Spleen (tissue), 11 donors: ENCODE results near the gene RAB22A. TPM values are rescaled to one million over a fixed set of nuclear protein-coding genes. Genes with fewer than 3 reads are reported as not detected.

ENCODE experiments used
- DNase-seq: peaks from one replicate; pipeline ENCODE4 v3.0.0-alpha.2; 2020
- H3K27ac ChIP-seq, 8 donors: fragments of 200-600 bp; sonication (generic) in 7 of 8; 1 replicate in 4 of 8; 2 replicates in 4 of 8; pipeline versions ENCODE4 v1.5.0 to v1.8.0; 2016 to 2021; ENCODE audit warnings: inconsistent platforms in 4 of 8, mild to moderate bottlenecking in 4 of 8, moderate library complexity in 1 of 8
- H3K27me3 ChIP-seq, 7 donors: fragments of 200-600 bp; sonication (generic) in 6 of 7; replicated peaks in 1 of 7; 1 replicate in 4 of 7; 2 replicates in 3 of 7; pipeline versions ENCODE4 v1.5.0 to v1.8.0; 2016 to 2021; ENCODE audit warnings: inconsistent platforms in 3 of 7, mild to moderate bottlenecking in 1 of 7
- H3K36me3 ChIP-seq, 6 donors: fragments of 200-600 bp; sonication (generic) in 5 of 6; 1 replicate in 4 of 6; 2 replicates in 2 of 6; pipeline versions ENCODE4 v1.5.0 to v1.8.0; 2016 to 2021; ENCODE audit warnings: inconsistent platforms in 2 of 6
- H3K4me1 ChIP-seq, 6 donors: fragments of 200-600 bp; sonication (generic) in 5 of 6; 1 replicate in 3 of 6; 2 replicates in 3 of 6; pipeline versions ENCODE4 v1.5.0 to v1.8.0; 2016 to 2021; ENCODE audit warnings: inconsistent platforms in 3 of 6
- H3K4me3 ChIP-seq, 8 donors: fragments of 200-600 bp; sonication (generic) in 7 of 8; 1 replicate in 4 of 8; 2 replicates in 4 of 8; pipeline versions ENCODE4 v1.5.0 to v1.8.0; 2016 to 2021; ENCODE audit warnings: inconsistent platforms in 4 of 8, mild to moderate bottlenecking in 4 of 8, moderate library complexity in 2 of 8
- H3K9me3 ChIP-seq, 8 donors: fragments of 200-600 bp; sonication (generic) in 7 of 8; 1 replicate in 4 of 8; 2 replicates in 4 of 8; pipeline versions ENCODE4 v1.5.0 to v1.8.0; 2016 to 2021; ENCODE audit warnings: inconsistent platforms in 4 of 8
- POLR2A ChIP-seq, 3 donors: fragments of 450-650 bp; IDR thresholded peaks; one replicate each; pipeline ENCODE4 v1.5.1; 2017; ENCODE audit warnings: antibody characterized with exemption in 3 of 3, mild to moderate bottlenecking in 1 of 3
- POLR2AphosphoS5 ChIP-seq, 3 donors: sonication (generic); formaldehyde crosslinking; IDR thresholded peaks; one replicate each; pipeline ENCODE4 v1.5.1; 2017; ENCODE audit warnings: antibody characterized with exemption in 3 of 3
- WGBS, 5 donors: extraction: QIAGEN DNeasy Blood & Tissue Kit in 3 of 5; methylation state at CpG; one replicate each; pipeline versions ENCODE4 v1.1.5 to v1.1.7; 2013 to 2018; 5-methylcytosine and 5-hydroxymethylcytosine counted together
- intact Hi-C: fragments of 100-400 bp; cut with DNase I; formaldehyde crosslinking; loops from one replicate; pipeline ENCODE4 v1.15.0; 2023; ENCODE audit warnings: low total_unique reads
- polyA plus RNA-seq, 3 donors: library from polyadenylated mRNA; stranded (reverse); fragments of 200-250 nt; gene quantifications; one replicate each; pipeline ENCODE4 v1.2.1, GENCODE V29; 2013
- total RNA-seq, 7 donors: library from RNA; depleted of rRNA in 3 of 7; stranded (reverse); fragments of >200 nt in 3 of 7; fragmentation: NEBNext Ultra II Directional in 4 of 7; extraction: Animal tissue kit (Norgen Biotek cat#: 25700) in 4 of 7; gene quantifications; one replicate each; pipeline versions ENCODE4 v1.1.0 to v1.2.1, GENCODE V29; 2016 to 2021
- TF ChIP-seq, protein P1 (sequence below), 11 experiments: fragments of 200-600 bp in 7 of 11; fragments of 450-650 bp in 4 of 11; sonication (generic) in 4 of 11; IDR thresholded peaks in 8 of 11; conservative IDR thresholded peaks in 3 of 11; 1 replicate in 7 of 11; 2 replicates in 4 of 11; pipeline versions ENCODE4 v1.4.0 to v1.8.0; 2016 to 2021; ENCODE audit warnings: antibody characterized with exemption in 11 of 11, inconsistent platforms in 4 of 11, mild to moderate bottlenecking in 1 of 11
- donor health status: healthy with polysubstance abuse.
- donor health status: DM: no; HTN: no; CAD: no; lungs with moderate emphysema.
- donor health status: DM: no; HTN: no; CAD: no.
- donor health status: Bipolar disorder and iron deficiency.
- donor health status: healthy.
- donor health status: DM: no; HTN: no; CAD: no.
- donor health status: DM: yes; HTN: yes; CAD: no.

RAB22A gene
- total and polyA plus RNA-seq, 10 donors: 4.2 to 22.6 (median 17.5) TPM

DNA sequence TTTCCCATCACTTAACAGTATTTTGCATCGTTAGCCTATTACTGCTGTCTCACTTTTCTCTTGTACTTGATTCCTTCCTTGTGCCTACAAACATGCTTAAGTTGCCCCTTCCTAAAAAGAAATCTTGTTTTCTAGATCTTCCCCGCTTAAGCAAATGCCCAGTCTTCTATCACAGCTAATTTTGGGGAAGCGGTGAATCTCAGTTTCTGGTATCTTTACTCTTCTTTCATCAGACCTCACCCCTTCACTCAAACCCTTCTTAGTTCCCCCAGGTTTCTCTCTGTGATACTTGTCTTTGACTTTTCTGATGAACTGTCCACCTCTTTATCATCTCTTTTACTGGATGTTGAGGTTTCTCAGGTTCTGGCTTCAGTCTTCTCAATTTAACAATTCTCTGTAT, 93.8 kb downstream of the RAB22A start:
- Histone ChIP-seq H3K36me3 (no peaks in the 10 kb centered on the region), H3K27ac (peak overlapping the region in 3 of 8 donors; percentile 1 to 16 (median 16)), H3K4me3 (no peak overlapping the region), H3K4me1 (peaks cover 26 to 97% (median 79%) of the 10 kb centered on the region in 6 donors), H3K27me3 (no peaks in the 10 kb centered on the region), H3K9me3 (no peaks in the 10 kb centered on the region)
- intact Hi-C loops: no loop called here
- no peak for TF ChIP-seq POLR2AphosphoS5 (IDR thresholded peaks at IDR 0.05)
- no peak for TF ChIP-seq POLR2A (IDR thresholded peaks at IDR 0.05)
- TF ChIP-seq, protein P1, sequence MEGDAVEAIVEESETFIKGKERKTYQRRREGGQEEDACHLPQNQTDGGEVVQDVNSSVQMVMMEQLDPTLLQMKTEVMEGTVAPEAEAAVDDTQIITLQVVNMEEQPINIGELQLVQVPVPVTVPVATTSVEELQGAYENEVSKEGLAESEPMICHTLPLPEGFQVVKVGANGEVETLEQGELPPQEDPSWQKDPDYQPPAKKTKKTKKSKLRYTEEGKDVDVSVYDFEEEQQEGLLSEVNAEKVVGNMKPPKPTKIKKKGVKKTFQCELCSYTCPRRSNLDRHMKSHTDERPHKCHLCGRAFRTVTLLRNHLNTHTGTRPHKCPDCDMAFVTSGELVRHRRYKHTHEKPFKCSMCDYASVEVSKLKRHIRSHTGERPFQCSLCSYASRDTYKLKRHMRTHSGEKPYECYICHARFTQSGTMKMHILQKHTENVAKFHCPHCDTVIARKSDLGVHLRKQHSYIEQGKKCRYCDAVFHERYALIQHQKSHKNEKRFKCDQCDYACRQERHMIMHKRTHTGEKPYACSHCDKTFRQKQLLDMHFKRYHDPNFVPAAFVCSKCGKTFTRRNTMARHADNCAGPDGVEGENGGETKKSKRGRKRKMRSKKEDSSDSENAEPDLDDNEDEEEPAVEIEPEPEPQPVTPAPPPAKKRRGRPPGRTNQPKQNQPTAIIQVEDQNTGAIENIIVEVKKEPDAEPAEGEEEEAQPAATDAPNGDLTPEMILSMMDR (IDR thresholded peaks at IDR 0.05 in 8 of 11, conservative IDR thresholded peaks at IDR 0.05 in 3 of 11): no peak
- no peak for DNase-seq
- 80 to 90% (median 84%) methylated on average over 3 of the region's 3 CpGs for WGBS, 5 donors

DNA sequence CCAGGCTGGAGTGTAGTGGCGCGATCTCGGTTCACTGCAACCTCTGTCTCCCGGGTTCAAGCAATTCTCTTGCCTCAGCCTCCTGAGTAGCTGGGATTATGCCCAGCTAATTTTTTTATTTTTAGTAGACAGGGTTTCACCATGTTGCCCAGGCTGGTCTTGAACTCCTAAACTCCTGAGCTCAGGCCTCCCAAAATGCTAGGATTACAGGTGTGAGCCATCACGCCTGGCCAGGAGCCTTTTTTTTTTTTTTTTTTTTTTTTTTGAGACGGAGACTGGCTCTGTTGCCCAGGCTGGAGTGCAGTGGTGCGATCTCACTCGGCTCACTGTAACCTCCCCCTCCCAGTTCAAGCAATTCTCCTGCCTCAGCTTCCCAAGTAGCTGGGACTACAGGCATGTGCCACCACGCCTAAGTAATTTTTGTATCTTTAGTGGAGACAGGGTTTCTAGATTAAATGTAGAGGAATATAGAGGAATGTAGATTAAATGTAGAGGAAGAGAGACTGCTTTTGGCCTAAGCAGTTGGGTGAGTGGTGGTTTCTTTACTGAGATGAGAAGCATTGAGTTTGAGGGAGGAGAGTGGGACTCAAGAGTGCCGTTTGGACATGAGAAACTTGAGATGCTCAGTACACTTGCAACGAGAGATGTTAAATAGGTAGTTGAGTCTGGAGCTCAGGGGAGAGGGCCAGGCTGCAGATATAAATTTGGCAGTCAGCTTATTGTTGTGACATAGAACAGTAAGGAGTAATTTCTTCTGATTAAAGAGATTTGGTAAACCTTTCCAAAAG, 96.2 kb downstream of the RAB22A start:
- DNase-seq: no peak
- no peak overlapping the region for H3K4me3 ChIP-seq
- TF ChIP-seq POLR2AphosphoS5 (IDR thresholded peaks at IDR 0.05) (no peak), POLR2A (IDR thresholded peaks at IDR 0.05) (no peak)
- TF ChIP-seq, protein P1 (IDR thresholded peaks at IDR 0.05 in 8 of 11, conservative IDR thresholded peaks at IDR 0.05 in 3 of 11): no peak
- no peaks in the 10 kb centered on the region for H3K9me3 ChIP-seq
- no peaks in the 10 kb centered on the region for H3K27me3 ChIP-seq
- 86 to 89% (median 87%) methylated on average over 11 of the region's 11 CpGs for WGBS, 5 donors
- H3K4me1 ChIP-seq: peaks cover 36 to 97% (median 79%) of the 10 kb centered on the region in 6 donors
- H3K36me3 ChIP-seq: no peaks in the 10 kb centered on the region
- intact Hi-C loops: no loop called here
- peak overlapping the region in 4 of 8 donors; percentile 2 to 78 (median 20) for H3K27ac ChIP-seq

DNA sequence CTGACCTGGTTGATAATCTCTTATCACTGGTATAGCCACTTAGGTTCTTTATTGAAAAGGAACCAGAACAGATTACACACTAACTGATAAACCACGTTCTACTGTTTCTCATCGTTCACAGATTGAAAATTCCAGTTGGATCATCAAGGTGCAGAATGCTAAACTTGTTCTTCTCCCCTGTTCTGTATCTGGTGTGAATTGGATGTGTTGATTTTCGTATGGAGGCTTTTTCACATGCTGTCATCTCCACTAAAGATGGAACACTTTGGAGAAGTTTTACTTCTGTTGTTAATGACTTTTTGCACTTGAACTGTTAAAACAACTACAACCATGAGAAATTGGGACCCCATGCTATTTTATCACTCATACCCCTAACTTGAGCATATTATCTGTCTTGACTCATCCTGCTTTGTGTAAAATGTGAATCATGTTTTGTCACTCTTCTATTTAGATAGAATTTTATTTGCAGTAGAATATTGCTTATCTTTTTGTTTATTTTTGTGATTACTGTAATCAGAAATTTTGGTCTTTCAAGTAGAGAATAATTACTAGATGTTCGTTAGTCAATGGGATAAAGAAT, 97.0 kb downstream of the RAB22A start:
- H3K27me3 ChIP-seq: no peaks in the 10 kb centered on the region
- 71 to 82% (median 78%) methylated on average over 4 of the region's 4 CpGs for WGBS, 5 donors
- intact Hi-C loops: no loop called here
- no peak for DNase-seq
- H3K9me3 ChIP-seq: no peaks in the 10 kb centered on the region
- peak overlapping the region in 4 of 8 donors; percentile 2 to 78 (median 20) for H3K27ac ChIP-seq
- TF ChIP-seq POLR2AphosphoS5 (IDR thresholded peaks at IDR 0.05) (no peak), POLR2A (IDR thresholded peaks at IDR 0.05) (no peak)
- TF ChIP-seq, protein P1 (IDR thresholded peaks at IDR 0.05 in 8 of 11, conservative IDR thresholded peaks at IDR 0.05 in 3 of 11): no peak
- no peak overlapping the region for H3K4me3 ChIP-seq
- H3K36me3 ChIP-seq: no peaks in the 10 kb centered on the region
- H3K4me1 ChIP-seq: peaks cover 35 to 93% (median 72%) of the 10 kb centered on the region in 6 donors
